ENCODE measurements around the gene PLPPR5.

PLPPR5 gene

DNA sequence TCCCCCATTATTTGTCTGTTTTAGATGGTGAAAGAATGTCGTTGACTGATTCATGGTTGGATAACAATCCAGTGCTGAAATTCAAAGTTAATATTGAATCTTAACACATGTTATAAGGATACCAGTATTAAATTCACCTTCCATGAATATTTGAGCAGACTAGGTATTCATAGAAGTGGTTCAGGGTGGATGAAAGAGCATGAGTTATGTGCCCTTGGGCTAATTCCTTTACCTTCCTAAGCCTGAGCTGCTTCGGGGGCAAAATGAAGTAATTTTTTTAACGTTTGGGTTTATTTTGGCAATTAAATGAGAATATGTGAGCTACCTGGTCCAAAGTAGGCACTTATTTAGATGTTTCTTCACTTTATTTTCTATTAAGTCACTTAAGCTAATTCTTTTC is 2.7 kb upstream of the PLPPR5 start:
- no peak for TF ChIP-seq CTCF (IDR thresholded peaks at IDR 0.05; ENCODE audit: low read length, missing control alignments)
- H3K4me3 ChIP-seq (replicated peaks; ENCODE audit: low read depth, low read length), result no peak overlapping the region
- DNase-seq (ENCODE audit: low read depth), result no peak

DNA sequence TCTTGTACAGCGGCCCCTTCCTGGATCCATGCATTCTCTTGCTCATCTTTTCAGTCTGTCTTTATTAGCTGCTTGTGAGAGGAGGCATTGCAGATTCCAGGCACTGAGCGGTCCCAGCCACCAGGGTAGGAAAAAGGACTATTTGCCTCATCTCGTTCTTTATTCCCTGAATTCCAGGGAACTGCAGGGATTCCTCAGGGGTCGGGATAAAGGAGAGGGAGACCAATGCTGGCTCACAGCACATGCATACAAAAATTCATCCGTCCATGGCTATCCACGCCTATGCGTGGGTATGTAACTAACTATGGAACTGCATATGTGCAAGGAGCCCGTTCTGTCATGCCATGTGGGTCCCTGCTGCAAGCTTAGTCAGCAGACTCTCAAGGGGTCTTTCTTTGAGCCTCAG is 879 bp upstream of the PLPPR5 start:
- no peak overlapping the region for H3K4me3 ChIP-seq (replicated peaks; ENCODE audit: low read depth, low read length)
- no peak for DNase-seq (ENCODE audit: low read depth)
- no peak for TF ChIP-seq CTCF (IDR thresholded peaks at IDR 0.05; ENCODE audit: low read length, missing control alignments)

- peak; percentile 26 for DNase-seq (ENCODE audit: low read depth)
- TF ChIP-seq CTCF (IDR thresholded peaks at IDR 0.05; ENCODE audit: low read length, missing control alignments), result no peak
- H3K4me3 ChIP-seq (replicated peaks; ENCODE audit: low read depth, low read length), result peak overlapping the region; percentile 23
Measured at GRCh38 chr1:99004254-99004860, 304 bp downstream of the PLPPR5 start.

GRCh38 chr1:99003581-99004253 is 944 bp downstream of the PLPPR5 start:
- no peak overlapping the region for H3K4me3 ChIP-seq (replicated peaks; ENCODE audit: low read depth, low read length)
- DNase-seq (ENCODE audit: low read depth), result no peak
- no peak for TF ChIP-seq CTCF (IDR thresholded peaks at IDR 0.05; ENCODE audit: low read length, missing control alignments)

- no peak for TF ChIP-seq CTCF (IDR thresholded peaks at IDR 0.05; ENCODE audit: low read length, missing control alignments)
- no peak overlapping the region for H3K4me3 ChIP-seq (replicated peaks; ENCODE audit: low read depth, low read length)
- no peak for DNase-seq (ENCODE audit: low read depth)
Measured at GRCh38 chr1:98992844-98993243, 11.8 kb downstream of the PLPPR5 start.

GRCh38 chr1:98991127-98992012 is 13.3 kb downstream of the PLPPR5 start:
- H3K4me3 ChIP-seq (replicated peaks; ENCODE audit: low read depth, low read length), result no peak overlapping the region
- DNase-seq (ENCODE audit: low read depth), result peak; percentile 86
- TF ChIP-seq CTCF (IDR thresholded peaks at IDR 0.05; ENCODE audit: low read length, missing control alignments), result peak; percentile 42
